T-cell (primary cell): ENCODE results near the gene RGS19. TPM values are rescaled to one million over a fixed set of nuclear protein-coding genes. Genes with fewer than 3 reads are reported as not detected.

ENCODE experiments used
- ATAC-seq, 4 experiments: fragments of 200-7000 bp in 3 of 4; fragments of 150-1000 bp in 1 of 4; cut with Tn5 transposase; replicated peaks in 1 of 4; 1 replicate in 3 of 4; 2 replicates in 1 of 4; pipeline ENCODE4 v1.10.0; 2021; ENCODE audit warnings: moderate library complexity in 3 of 4, mild to moderate bottlenecking in 2 of 4, moderate number of reproducible peaks in 1 of 4
- CTCF ChIA-PET, 2 donors: fragments of 300-600 bp; sonication (Branson Sonifier 250); formaldehyde crosslinking; loops; one replicate each; lab custom pipeline; 2022; ENCODE audit warnings: antibody characterized with exemption in 2 of 2; lab: Charles Lee
- POLR2A ChIA-PET, 2 donors: fragments of 300-600 bp; sonication (Branson Sonifier 250); formaldehyde crosslinking; loops; one replicate each; lab custom pipeline; 2022; ENCODE audit warnings: antibody characterized with exemption in 2 of 2; lab: Charles Lee
- DNase-seq, 35 experiments: peaks; one replicate each; pipeline versions ENCODE4 v3.0.0 to v3.0.0-alpha.2; 2013 to 2023
- H3K27ac ChIP-seq: one replicate; pipeline ENCODE4 v1.5.1; 2013; ENCODE audit warnings: low read length
- H3K27me3 ChIP-seq, 2 experiments: replicated peaks in 1 of 2; 1 replicate in 1 of 2; 2 replicates in 1 of 2; pipeline versions ENCODE4 v1.6.1 to v1.7.0; 2013; ENCODE audit warnings: low read length in 1 of 2, mixed read lengths in 1 of 2; ENCODE audit not compliant: control insufficient read depth in 2 of 2, insufficient read depth in 2 of 2; ENCODE audit errors: extremely low read depth in 1 of 2
- H3K36me3 ChIP-seq, 2 donors: 1 replicate in 1 of 2; 2 replicates in 1 of 2; pipeline versions ENCODE4 v1.6.1 to v1.7.0; 2013; ENCODE audit warnings: low read length in 1 of 2; ENCODE audit not compliant: control insufficient read depth in 2 of 2, insufficient read depth in 1 of 2; ENCODE audit errors: extremely low read depth in 1 of 2
- H3K4me1 ChIP-seq, 2 experiments: 1 replicate in 1 of 2; 2 replicates in 1 of 2; pipeline versions ENCODE4 v1.6.1 to v1.7.0; 2013; ENCODE audit warnings: low read length in 2 of 2, mixed read lengths in 1 of 2; ENCODE audit not compliant: insufficient read depth in 2 of 2, control insufficient read depth in 1 of 2; ENCODE audit errors: extremely low read depth in 1 of 2
- H3K4me3 ChIP-seq, 2 donors: 1 replicate in 1 of 2; 2 replicates in 1 of 2; pipeline versions ENCODE4 v1.5.1 to v1.7.0; 2013; ENCODE audit warnings: mild to moderate bottlenecking in 2 of 2, low read length in 1 of 2, moderate library complexity in 1 of 2; ENCODE audit not compliant: control insufficient read depth in 1 of 2; ENCODE audit errors: extremely low read depth in 1 of 2
- H3K9me3 ChIP-seq: 2 replicates; pipeline ENCODE4 v1.7.0; 2013
- H3K27ac Mint-ChIP-seq, 2 donors: one replicate each; pipeline ENCODE4 v1.8.0; 2020 to 2021; ENCODE audit warnings: mild to moderate bottlenecking in 2 of 2, mixed read lengths in 2 of 2
- H3K27me3 Mint-ChIP-seq, 2 donors: one replicate each; pipeline ENCODE4 v1.8.0; 2021 to 2022; ENCODE audit warnings: mixed read lengths in 2 of 2
- H3K36me3 Mint-ChIP-seq: one replicate; pipeline ENCODE4 v1.8.0; 2021; ENCODE audit warnings: mixed read lengths
- H3K4me1 Mint-ChIP-seq, 3 donors: one replicate each; pipeline ENCODE4 v1.8.0; 2020 to 2022; ENCODE audit warnings: mixed read lengths in 3 of 3, mild to moderate bottlenecking in 1 of 3
- H3K4me3 Mint-ChIP-seq, 3 donors: one replicate each; pipeline ENCODE4 v1.8.0; 2020 to 2022; ENCODE audit warnings: mild to moderate bottlenecking in 3 of 3, mixed read lengths in 3 of 3, moderate library complexity in 3 of 3
- H3K9me3 Mint-ChIP-seq, 3 donors: one replicate each; pipeline ENCODE4 v1.8.0; 2020 to 2022; ENCODE audit warnings: mixed read lengths in 3 of 3
- WGBS: methylation state at CpG from one replicate; pipeline ENCODE4 v1.1.5; 2013; ENCODE audit warnings: missing lambda C conversion rate; ENCODE audit not compliant: insufficient coverage; 5-methylcytosine and 5-hydroxymethylcytosine counted together
- total RNA-seq, 35 experiments: library from RNA in 6 of 35; stranded (reverse) in 6 of 35; fragments of 120-200 nt in 1 of 35; gene quantifications; one replicate each; pipeline versions ENCODE4 v1.2.1 to v1.2.4 and lab custom pipeline; 2013 to 2026

Gene RGS19
- total RNA-seq, 5 donors from 2014 or later (not counting 1 experiment from before 2014, with no cell fraction given): 39.2 to 61.7 (median 57.3) TPM

GRCh38 chr20:64067005-64067632 is 12.2 kb downstream of the RGS19 start:
- ATAC-seq (no peak), DNase-seq (no peak)
- H3K4me1 ChIP-seq: peaks cover 11 to 88% of the 10 kb centered on the region in 2 experiments
- Mint-ChIP-seq H3K9me3 (no peaks in the 10 kb centered on the region), H3K4me1 (peaks cover 39 to 60% (median 43%) of the 10 kb centered on the region in 3 donors), H3K27ac (peak overlapping the region; percentile 11 to 43), H3K4me3 (peak overlapping the region in 1 of 3 donors; percentile 31), H3K36me3 (no peaks in the 10 kb centered on the region), H3K27me3 (no peaks in the 10 kb centered on the region)
- peaks cover 0 to 4% of the 10 kb centered on the region in 2 donors for H3K36me3 ChIP-seq
- WGBS: 94% methylated on average over 6 of the region's 6 CpGs
- no peaks in the 10 kb centered on the region for H3K9me3 ChIP-seq
- H3K27ac ChIP-seq: no peak overlapping the region
- H3K27me3 ChIP-seq: no peaks in the 10 kb centered on the region
- CTCF ChIA-PET: interaction anchor here in 1 of 2 donors (0.6 kb wide), 1 partner anchor 364 kb away, joined by 4 read pairs; no protein-coding TSS in a partner anchor
- POLR2A ChIA-PET: no interaction called here
- no peak overlapping the region for H3K4me3 ChIP-seq

- no peaks in the 10 kb centered on the region for H3K9me3 ChIP-seq
- Mint-ChIP-seq H3K4me1 (peaks cover 39 to 57% (median 43%) of the 10 kb centered on the region in 3 donors), H3K9me3 (no peaks in the 10 kb centered on the region), H3K4me3 (peak overlapping the region; percentile 14 to 82 (median 32)), H3K36me3 (no peaks in the 10 kb centered on the region), H3K27ac (peak overlapping the region; percentile 80 to 86), H3K27me3 (no peaks in the 10 kb centered on the region)
- WGBS: 23% methylated on average over 4 of the region's 5 CpGs
- H3K4me1 ChIP-seq: peaks cover 11 to 83% of the 10 kb centered on the region in 2 experiments
- H3K27me3 ChIP-seq: no peaks in the 10 kb centered on the region
- peak in 34 of 35 experiments; percentile 30 to 76 (median 52) for DNase-seq
- H3K4me3 ChIP-seq: no peak overlapping the region
- peak overlapping the region; percentile 44 for H3K27ac ChIP-seq
- H3K36me3 ChIP-seq: no peaks in the 10 kb centered on the region
- ATAC-seq: peak in 3 of 4 experiments; percentile 7 to 58 (median 8)
- ChIA-PET CTCF (no interaction called here), POLR2A (interaction anchor here in 1 of 2 donors (0.6 kb wide), 2 partner anchors 283 to 358 kb away, joined by 3 to 6 read pairs; partner anchors contain the start of genes ARFRP1 and ZGPAT)
Observed at GRCh38 chr20:64065974-64066343, 13.4 kb downstream of the RGS19 start.

DNA sequence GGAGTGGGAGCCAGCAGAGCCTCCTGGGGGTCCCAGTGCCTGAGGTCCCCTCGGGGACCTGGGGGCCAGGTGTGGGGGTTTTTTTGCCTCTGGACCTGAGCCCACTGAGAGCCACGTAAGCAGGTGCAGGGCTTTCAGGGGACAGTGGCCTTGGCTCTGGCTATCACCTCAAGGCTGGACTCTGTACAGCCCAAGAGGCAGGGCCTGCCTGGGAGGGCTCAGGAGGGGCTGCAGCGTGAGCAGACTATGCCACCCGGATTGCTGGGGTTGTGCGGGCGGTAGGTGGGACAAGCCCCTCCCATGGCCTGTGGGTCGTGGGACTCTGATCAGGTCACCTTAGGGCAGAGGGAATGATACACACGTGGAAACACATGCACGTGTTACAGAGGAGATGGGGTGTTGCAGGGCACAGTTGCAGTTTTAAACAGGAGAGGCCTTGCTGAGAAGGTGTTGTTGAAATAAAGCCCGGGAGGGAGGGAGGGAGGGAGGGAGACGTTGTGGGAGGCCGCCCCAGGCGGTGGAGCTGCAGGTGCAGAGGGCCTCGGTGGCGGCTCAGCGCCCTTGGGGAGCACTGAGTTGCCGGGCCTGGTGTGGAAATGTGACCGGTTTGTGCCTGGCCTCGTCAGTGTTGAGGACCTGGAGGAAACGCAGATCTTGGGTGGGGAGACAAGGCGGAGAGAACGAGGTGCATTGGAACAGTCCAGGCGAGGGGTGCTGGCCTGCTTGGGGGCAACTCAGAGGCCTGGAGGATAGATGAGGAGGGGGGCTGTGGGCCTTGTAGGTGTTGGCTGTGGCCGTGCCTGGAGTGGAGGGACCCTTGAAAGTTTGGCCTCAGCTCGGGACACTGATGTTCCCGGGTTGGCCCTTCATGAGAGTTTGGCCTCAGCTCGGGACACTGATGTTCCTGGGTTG is 14.0 kb downstream of the RGS19 start:
- Histone ChIP-seq H3K4me3 (no peak overlapping the region), H3K36me3 (no peaks in the 10 kb centered on the region), H3K27me3 (no peaks in the 10 kb centered on the region), H3K4me1 (peaks cover 11 to 77% of the 10 kb centered on the region in 2 experiments), H3K27ac (peak overlapping the region; percentile 44), H3K9me3 (no peaks in the 10 kb centered on the region)
- H3K27ac Mint-ChIP-seq: peak overlapping the region; percentile 80 to 86
- DNase-seq (peak in 3 of 35 experiments; percentile 25 to 44 (median 34)), ATAC-seq (peak in 1 of 4 experiments; percentile 7)
- no peaks in the 10 kb centered on the region for H3K36me3 Mint-ChIP-seq
- 66% methylated on average over 26 of the region's 27 CpGs for WGBS
- H3K4me3 Mint-ChIP-seq: peak overlapping the region; percentile 42 to 82 (median 53)
- ChIA-PET POLR2A (interaction anchor here in 1 of 2 donors (0.6 kb wide), 2 partner anchors 282 to 357 kb away, joined by 3 to 6 read pairs; partner anchors contain the start of genes ARFRP1 and ZGPAT), CTCF (no interaction called here)
- no peaks in the 10 kb centered on the region for H3K9me3 Mint-ChIP-seq
- no peaks in the 10 kb centered on the region for H3K27me3 Mint-ChIP-seq
- peaks cover 39 to 53% (median 39%) of the 10 kb centered on the region in 3 donors for H3K4me1 Mint-ChIP-seq

- H3K4me1 ChIP-seq: peaks cover 11 to 66% of the 10 kb centered on the region in 2 experiments
- no peaks in the 10 kb centered on the region for H3K9me3 ChIP-seq
- WGBS: 85% methylated on average over 10 of the region's 12 CpGs
- ATAC-seq: no peak
- POLR2A ChIA-PET: interaction anchor here in 1 of 2 donors (0.5 kb wide), 1 partner anchor 33 kb away, joined by 4 read pairs; no protein-coding TSS in a partner anchor
- no peaks in the 10 kb centered on the region for H3K9me3 Mint-ChIP-seq
- CTCF ChIA-PET: no interaction called here
- H3K4me1 Mint-ChIP-seq: peaks cover 38 to 50% (median 39%) of the 10 kb centered on the region in 3 donors
- H3K36me3 Mint-ChIP-seq: no peaks in the 10 kb centered on the region
- H3K27ac ChIP-seq: no peak overlapping the region
- H3K27me3 Mint-ChIP-seq: no peaks in the 10 kb centered on the region
- no peaks in the 10 kb centered on the region for H3K27me3 ChIP-seq
- H3K4me3 Mint-ChIP-seq: peak overlapping the region; percentile 82 to 88 (median 84)
- DNase-seq: no peak
- peak overlapping the region in 1 of 2 donors; percentile 52 for H3K4me3 ChIP-seq
- H3K36me3 ChIP-seq: no peaks in the 10 kb centered on the region
- peak overlapping the region; percentile 72 to 80 for H3K27ac Mint-ChIP-seq
Observed at GRCh38 chr20:64064145-64064698, 15.1 kb downstream of the RGS19 start.

DNA sequence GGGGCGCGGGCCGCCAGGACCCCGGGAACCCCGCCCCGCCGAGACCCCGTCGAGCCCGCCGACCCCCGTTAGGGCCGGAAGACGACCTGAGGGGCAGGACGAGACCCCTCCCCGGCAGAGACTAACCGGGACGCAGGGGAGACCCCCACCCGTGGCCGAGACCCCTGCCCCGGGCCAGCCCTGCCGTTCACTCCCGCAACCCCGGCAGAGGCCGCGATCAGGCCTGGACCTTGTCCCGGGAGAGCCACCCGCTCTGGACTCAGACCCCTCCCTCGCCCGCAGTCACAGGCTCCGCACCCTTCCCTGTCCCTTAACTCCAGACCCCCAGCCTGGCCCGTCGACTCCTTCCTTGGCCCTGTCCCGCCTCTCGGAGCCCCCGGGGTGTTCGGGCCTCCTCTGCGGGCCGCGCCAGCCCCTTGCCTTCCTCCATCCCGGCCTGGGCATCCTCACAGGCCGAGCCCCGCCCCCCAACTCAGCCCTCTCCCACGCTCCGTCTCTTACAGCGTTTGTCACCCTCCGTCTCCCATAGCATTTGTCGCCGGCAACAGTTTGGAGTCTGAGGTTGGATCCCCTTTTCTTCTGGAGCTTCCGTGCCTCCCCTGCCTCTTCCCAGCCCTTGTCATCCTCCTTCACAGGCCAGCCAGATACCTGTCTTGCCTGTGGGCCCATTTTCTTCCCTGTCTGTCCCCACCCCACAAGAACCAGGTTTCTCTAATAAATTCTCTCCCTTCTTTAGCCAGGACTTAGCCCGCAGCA is 15.8 kb downstream of the RGS19 start:
- Mint-ChIP-seq H3K4me1 (peaks cover 38 to 45% (median 39%) of the 10 kb centered on the region in 3 donors), H3K4me3 (peak overlapping the region; percentile 82 to 88 (median 84)), H3K27me3 (no peaks in the 10 kb centered on the region), H3K36me3 (no peaks in the 10 kb centered on the region), H3K9me3 (no peaks in the 10 kb centered on the region), H3K27ac (peak overlapping the region; percentile 72 to 77)
- no peak for ATAC-seq
- Histone ChIP-seq H3K4me3 (peak overlapping the region; percentile 52 to 54), H3K9me3 (no peaks in the 10 kb centered on the region), H3K27me3 (no peaks in the 10 kb centered on the region), H3K27ac (no peak overlapping the region), H3K4me1 (peaks cover 11 to 60% of the 10 kb centered on the region in 2 experiments), H3K36me3 (no peaks in the 10 kb centered on the region)
- CTCF ChIA-PET: interaction anchor here in 1 of 2 donors (0.6 kb wide), 1 partner anchor 158 kb away, joined by 3 read pairs; no protein-coding TSS in a partner anchor
- POLR2A ChIA-PET: interaction anchor here in 1 of 2 donors (0.5 kb wide), 1 partner anchor 32 kb away, joined by 4 read pairs; no protein-coding TSS in a partner anchor
- 9% methylated on average over 46 of the region's 51 CpGs for WGBS
- peak in 1 of 35 experiments; percentile 21 for DNase-seq
